HTERT RPE-1 (cell line): Measurements from ENCODE around the gene PTBP3.
"Not testable (repeated sequence)": the region's sequence is repeated elsewhere in the genome, so short reads cannot be mapped to it uniquely, and the experiment has no call there.

ENCODE experiments used
- in situ Hi-C: fragments of 300-500 bp; cut with MboI; formaldehyde crosslinking; loops from 4 replicates; pipeline ENCODE4 v1.14.3; 2020; ENCODE audit warnings: low sequenced_read_pairs

PTBP3 gene

DNA sequence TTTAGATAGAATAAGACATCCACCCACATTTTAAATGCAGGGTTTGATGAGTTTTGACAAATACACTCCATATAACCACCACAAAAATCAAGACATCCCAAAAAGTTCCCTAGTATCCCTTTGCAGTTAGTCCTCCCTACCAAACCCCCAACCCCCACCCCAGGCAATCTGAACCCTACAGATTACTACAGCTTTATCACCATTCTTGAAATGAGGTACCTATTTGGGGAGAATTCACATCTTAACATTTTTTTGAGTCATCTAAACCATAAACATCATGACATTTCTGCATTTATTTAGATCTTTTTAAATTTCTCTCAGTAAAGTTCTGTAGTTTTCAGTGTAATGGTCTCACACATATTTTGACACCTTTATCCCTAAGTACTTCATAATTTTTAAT is 53.9 kb downstream of the PTBP3 start:
- in situ Hi-C loops: no loop called here

DNA sequence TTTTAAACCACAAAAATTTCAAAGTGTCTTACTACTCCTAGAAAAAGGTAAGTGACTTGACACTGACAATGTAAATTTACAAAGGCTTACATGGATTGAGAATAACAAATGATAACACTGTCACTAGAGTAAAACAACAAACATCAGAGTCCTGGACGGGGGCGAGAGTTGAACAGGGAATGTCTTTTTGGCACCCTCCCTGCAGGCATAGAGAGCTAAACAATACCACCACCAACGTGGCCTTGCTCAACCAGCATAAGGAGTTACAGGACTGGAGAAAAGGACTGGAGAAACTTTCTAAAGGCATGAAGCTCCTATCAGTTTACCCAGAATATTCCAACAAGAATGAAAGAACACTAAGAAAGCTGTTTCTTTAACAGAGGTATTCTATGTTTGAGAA is 55.3 kb downstream of the PTBP3 start:
- in situ Hi-C loops: no loop called here

DNA sequence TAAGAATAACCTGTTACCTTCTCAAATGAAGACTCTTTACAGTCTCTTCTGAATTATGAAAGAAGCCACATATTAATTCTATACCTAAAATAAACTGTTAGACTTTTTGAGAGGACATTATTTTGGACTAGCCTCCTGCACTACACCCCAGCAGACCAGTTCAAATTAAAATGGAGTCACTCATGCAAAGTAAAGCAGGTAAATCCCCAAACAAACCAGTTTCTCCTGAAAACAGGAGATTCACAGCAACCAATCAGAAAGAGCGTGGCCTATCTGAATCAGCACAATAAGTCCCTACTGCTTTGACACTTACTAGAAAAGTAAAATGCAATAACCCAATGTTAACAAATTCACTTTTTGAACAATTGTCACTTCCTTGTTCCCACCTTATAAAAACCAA is 58.8 kb downstream of the PTBP3 start:
- in situ Hi-C loops: no loop called here

DNA sequence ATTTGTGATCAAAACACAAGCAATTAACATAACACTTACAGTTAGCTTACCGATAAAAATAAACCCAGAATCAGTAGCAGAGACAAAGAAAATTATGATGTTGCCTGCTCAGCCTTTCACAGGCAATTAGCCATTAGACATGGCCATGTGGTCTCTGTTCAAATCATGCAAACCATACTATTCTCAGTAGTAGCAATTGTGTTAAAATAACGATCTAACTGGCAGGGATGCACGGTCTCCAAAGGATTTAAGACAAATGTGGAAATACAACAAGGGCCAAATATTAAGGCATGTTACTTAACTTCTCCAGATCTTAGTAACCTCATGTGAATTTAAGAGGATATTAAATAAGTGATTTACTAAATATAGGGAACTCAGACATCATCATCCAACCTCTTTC is 59.5 kb downstream of the PTBP3 start:
- in situ Hi-C loops: no loop called here

DNA sequence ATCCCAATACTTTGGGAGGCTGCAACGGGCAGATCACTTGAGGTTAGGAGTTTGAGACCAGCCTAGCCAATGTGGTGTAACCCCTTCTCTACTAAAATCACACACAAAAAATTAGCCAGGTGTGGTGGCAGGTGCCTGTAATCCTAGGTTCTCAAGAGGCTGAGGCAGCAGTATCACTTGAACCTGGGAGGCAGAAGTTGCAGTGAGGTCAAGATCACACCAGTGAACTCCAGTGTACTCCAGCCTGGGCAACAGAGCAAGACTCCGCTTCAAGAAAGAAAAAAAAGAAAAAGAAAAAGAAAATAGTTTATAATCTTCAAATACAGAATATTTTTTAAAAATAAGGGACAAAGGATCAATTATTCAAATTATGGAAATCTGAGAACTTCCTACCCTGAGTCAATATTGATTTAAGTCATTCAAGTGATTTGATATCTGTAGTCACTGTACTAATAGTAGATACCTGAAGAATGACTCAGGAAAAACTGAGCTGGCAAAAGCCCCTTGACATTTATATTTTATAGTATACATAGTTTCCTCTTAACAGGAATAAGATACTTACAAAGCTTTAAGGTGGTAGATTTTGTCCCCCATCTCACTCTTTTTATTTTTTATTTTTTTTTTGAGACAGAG is 61.8 kb downstream of the PTBP3 start:
- in situ Hi-C loops: no loop called here

DNA sequence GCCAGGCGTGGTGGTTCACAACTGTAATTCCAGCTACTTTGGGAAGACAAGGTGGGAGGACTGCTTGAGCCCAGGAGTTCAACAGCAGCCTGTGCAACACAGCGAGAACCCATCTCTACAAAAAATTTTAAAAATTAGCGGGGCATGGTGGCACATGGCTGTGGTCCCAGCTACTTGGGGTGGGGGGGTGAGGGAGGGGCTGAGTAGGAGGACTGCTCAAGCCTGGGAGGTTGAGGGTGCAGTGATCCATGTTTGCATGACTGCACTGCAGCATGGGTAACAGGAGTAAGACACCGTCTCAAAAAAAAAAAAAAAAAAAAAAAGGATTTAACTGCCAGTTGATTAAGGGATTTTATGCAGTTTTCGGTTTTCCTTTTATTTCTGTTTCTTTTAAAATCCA is 65.0 kb downstream of the PTBP3 start:
- in situ Hi-C loops: no loop called here

DNA sequence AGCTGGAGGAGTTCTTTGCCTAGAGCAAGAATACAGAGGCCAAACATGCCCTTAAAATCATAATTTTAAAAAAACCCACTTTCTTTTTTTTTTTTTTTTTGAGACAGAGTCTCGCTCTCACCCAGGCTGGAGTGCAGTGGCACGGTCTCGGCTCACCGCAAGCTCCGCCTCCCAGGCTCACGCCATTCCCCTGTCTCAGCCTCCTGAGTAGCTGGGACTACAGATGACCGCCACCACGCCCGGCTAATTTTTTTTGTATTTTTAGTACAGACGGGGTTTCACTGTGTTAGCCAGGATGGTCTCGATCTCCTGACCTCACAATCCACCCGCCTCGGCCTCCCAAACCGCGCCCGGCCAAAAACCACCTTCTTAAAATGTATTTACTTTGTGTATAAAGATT is 66.3 kb downstream of the PTBP3 start:
- in situ Hi-C loops: not testable (repeated sequence)

DNA sequence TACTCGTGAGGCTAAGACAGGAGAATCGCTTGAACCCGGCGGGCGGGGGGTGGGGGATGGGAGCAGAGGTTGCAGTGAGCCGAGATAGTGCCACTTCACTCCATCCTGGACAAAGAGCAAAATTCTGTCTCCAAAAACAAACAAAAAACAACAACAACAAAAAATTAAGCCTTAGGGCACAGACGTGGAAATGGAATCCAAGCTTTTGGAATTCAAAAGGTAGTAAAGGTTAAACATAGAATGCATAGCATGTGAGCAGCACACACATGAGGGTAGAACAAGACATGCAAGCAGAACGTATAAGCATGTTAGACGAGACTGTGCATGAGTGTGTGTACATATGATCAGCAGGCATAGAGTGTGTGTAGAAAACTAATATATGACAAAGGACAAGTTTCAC is 68.0 kb downstream of the PTBP3 start:
- in situ Hi-C loops: no loop called here

DNA sequence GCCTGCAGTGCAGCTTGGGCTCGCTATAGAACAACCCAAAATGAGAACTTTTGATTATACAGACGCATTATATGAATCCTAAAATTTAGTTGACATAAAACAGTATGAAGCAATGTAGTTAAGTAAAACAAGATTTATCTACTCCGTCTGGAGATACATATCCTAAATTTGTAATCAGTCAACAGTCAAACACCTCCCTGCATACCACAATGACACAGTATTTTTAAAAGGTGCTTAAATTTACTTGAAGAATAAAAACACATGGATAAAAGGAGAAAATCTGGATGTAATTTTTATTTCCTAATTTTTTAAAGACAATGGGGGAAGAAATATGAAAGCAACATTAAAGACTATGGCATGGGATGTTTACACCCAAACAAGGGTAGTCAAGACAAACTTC is 70.8 kb downstream of the PTBP3 start:
- in situ Hi-C loops: no loop called here

DNA sequence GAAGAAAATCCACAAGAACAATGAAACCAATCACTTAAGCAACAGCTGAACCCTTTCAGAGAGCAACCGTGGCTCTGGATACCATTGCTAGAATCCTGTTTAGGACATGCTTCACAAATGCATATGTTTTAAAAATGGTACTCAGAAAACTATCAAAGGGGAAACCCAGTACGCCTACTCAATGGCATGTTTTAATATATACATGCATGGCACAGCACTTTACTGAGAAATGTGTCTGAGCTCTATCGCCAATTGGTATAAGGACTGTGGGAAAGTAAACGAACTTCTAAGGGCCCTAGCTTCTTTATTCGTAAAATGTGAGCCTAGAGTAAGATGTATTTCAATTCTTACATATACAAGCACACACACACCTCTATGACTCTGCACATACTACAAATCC is 72.3 kb downstream of the PTBP3 start:
- in situ Hi-C loops: no loop called here

DNA sequence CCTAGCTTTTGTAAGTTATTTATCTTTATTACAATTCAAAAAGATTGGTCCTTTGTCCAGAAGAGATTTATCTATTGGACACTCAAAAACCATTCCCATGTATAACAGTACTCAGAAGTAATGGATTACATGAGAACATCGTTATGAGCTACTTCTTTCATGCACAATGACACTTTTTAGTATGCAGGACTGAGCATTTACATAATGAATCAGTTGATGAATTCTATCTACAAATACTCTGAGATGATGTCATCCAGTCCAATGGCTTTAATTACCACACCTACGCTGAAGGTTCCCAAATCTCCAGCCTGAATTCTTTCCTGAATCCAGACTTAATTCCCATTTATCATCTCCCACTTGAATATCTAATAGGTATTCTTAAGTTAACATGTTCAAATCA is 75.3 kb downstream of the PTBP3 start:
- in situ Hi-C loops: no loop called here

DNA sequence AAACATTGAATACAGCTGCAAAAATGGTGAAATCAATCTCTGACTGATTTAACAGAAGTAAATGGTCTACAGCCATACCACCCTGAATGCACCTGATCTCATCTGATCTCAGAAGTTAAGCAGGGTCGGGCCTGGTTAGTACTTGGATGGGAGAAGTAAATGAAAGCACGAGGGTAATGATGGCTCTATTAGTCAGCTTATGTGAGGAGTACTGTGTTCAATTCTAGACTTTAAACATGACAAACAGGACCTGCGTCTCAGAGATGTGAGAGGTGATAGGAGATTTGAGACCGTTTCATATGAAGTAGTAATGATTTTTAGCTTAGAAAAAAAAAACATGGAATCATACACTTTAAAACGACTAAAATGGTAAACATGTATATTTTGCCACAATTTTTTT is 81.2 kb downstream of the PTBP3 start:
- in situ Hi-C loops: no loop called here

DNA sequence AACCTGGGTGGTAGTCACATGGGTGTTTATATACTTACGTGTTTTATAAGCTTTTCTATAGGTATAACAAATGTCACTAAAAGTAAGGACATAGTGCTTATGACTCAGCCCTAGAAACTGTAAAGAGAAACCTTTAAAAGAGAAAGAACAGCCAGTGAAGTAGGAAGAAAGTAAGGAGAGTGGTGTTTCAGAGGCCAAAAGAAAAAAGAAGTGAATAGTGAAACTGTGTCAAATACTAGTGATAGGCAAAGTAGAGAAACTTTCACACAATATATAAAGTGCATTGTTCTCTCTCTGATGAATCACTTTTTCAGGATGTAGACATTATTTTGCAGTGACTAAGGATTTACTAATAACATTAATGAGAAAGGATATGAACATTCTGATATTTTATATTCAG is 84.1 kb downstream of the PTBP3 start:
- in situ Hi-C loops: no loop called here

DNA sequence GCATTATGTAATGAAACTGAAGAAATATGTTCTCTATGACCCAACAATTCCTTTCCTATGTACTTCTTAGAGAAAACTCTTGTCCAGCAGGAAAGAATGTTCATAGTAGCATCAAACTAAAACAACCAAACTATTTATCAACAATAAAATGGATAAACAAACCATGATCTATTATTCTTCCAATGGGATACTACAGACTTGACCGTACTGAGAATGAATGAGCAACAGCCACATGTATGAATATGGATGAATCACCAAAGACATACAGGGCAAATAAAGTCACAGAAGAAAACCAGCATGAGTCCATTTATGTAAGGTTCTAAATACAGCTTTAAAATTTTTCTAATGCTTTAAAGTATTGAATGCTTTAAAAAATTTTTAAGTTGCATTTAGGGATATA is 84.7 kb downstream of the PTBP3 start:
- in situ Hi-C loops: no loop called here

DNA sequence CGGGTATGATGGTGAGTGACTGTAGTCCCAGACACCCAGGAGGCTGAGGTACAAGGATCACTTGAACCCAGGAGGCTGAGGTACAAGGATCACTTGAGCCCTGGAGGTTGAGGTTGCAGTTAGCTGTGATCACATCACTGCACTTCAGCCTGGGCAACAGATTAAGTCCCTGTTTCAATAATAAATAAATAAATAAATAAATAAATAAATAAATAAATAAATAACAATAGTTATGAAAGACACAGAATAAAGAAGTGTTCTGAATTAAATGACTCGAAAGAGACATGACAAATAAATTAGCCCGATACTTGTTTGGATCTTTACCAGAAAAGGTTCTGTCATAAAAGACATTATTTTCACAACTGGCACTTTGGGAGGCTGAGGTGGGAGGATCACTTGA is 86.3 kb downstream of the PTBP3 start:
- in situ Hi-C loops: no loop called here

DNA sequence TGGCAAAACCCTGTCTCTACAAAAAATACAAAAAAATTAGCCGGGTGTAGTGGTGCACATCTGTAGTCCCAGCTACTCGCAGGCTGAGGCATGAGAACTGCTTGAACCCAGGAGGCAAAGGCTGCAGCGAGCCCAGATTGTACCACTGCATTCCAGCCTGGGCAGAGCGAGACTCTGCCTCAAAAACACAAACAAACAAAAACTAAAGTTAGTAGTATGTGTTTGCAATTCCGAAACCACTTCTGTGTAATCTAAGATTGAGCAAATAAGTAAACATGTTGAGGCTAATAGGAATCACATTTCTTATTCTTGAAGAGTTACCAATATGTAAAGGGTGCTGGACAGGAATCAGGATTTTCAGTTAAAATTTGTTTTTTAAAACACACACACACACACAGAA is 88.3 kb downstream of the PTBP3 start:
- in situ Hi-C loops: no loop called here

DNA sequence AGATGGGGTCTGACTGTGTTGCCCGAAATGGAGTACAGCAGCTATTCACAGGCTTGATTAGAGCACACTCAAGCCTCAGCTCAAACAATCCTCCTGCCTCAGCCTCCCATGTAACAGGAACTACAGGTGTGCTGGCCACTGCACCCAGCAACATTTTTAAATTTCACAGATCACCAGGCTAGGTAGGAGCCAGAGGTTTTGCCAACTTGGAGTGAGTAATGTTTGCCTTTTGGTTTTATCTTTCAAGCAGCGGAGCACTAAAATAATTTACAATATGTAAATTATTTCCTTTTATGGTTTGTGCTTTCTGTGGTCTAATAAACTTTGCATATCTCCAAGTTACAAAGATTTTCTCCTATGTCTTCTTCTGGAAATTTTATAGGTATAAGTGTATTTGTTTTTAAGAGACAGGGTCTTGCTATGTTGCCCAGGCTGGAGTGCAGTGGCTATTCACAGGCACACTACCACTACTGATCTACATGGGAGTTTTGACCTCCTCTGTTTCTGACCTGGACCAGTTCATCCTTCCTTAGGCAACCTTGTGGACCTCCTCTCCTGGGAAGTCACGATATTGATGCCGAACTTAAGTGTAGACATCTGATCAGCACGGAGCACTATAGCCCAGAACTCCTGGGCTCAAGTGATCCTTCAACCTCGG is 91.1 kb downstream of the PTBP3 start:
- in situ Hi-C loops: no loop called here

DNA sequence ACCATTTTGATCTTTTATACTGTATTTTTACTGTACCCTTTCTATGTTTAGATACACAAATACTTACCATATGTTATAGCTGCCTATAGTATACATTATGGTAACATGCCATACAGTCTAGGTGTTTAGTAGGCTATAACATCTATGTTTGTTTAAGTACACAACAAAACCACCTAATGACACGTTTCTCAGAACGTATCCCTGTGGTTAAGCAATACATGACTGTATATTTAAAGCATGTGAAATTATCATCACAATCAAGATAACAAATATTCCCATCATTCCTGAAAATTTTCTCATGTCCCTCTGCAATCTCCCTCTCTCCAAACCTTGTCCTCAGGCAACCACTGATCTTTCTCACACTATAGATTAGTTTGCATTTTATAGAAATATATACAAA is 91.9 kb downstream of the PTBP3 start:
- in situ Hi-C loops: no loop called here

DNA sequence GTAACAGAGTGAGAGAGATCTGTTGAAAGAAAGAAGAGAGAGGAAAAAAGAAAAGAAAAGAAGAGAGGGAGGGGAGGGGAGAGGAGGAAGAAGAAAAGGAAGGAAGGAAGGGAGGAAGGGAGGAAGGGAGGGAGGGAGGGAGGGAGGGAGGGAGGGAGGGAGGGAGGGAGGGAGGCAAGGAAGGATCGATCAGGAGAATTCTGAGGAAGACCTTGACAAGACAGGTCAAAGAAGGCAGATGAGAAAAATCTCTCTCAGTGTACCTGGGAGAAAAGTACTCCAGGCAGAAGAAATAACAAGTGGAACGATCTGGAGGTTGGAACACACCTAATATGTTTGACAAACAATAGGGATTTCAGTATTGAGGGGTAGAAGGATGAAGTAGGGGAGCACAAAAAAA is 93.7 kb downstream of the PTBP3 start:
- in situ Hi-C loops: no loop called here

DNA sequence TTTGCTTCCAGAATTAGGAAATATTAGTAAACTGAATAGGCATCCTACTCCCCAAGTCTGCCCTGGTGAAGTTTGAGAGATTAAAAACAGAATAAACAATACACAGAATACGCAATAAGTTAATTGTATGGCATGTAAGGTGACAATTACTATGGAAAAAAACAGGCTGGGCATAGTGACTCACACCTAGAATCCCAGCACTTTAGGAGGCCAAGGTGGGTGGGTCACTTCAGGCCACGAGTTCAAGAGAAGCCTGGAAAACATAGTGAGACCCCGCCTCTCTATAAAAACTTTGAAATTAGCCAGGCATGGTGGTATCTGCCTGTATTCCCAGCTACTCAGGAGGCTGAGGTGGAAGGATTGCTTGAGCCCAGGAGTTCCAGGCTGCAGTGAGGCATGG is 94.1 kb downstream of the PTBP3 start:
- in situ Hi-C loops: no loop called here

DNA sequence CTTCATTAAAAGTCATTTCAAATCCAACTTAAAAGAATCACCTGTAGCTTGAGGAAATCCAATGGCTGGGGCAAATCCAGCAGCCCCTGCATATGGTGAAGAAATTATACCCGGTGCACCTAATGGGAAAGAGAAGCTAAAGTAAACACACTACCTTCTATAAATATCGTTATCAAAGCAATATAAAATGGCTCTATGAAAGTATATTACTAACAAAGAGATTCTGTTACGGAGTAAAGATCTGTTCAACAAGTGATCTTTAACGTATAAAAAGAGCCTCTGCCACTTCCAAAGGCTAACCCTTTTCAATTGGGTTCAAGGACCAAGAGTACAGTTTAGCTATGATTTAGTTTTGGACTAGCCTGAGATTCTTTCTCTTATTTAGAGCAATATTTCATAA is 98.6 kb downstream of the PTBP3 start:
- in situ Hi-C loops: no loop called here

DNA sequence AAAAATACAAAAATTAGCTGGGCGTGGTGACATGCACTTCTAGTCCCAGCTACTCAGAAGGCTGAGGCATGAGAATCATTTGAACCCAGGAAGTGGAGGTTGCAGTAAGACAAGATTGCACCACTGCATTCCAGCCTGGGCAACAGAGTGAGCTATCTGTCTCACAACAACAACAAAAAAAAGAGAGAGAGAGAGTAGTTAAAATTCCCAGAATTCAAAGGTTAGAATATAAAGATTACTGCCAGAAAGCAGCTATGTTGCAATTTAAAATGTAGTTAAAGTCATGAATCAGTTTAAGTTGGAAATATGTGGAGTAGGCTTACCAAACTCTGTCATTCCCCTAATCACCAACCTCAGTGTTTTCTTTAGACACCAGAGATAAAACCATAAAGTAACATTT is 99.7 kb downstream of the PTBP3 start:
- in situ Hi-C loops: no loop called here

DNA sequence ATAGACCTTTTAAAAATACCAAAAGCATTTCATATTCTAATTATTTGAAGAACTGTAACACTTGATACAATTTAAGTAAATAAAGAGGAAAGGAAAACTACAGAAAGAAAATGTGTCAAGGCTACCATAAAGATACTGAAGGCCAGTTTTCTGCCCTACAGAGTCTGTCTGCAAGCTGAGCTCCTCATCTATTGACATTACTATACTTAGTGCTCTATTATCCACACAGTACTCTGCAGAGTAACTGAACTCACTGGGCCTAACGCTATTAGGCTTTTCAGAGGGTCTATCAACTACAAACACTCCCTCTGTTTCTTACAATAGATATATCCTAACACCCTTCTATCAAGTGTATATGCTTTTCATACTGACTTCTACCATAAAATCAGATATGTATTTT is 101.2 kb downstream of the PTBP3 start:
- in situ Hi-C loops: no loop called here
